ENCODE data around the gene DLX3. TPM values are rescaled to one million over a fixed set of nuclear protein-coding genes. Genes with fewer than 3 reads are reported as not detected.
A peak's percentile ranks its signal among the peaks of the same experiment; 100 is the strongest.

Gene DLX3
- total RNA-seq, 2 experiments from 2014 or later: not detected

DNA sequence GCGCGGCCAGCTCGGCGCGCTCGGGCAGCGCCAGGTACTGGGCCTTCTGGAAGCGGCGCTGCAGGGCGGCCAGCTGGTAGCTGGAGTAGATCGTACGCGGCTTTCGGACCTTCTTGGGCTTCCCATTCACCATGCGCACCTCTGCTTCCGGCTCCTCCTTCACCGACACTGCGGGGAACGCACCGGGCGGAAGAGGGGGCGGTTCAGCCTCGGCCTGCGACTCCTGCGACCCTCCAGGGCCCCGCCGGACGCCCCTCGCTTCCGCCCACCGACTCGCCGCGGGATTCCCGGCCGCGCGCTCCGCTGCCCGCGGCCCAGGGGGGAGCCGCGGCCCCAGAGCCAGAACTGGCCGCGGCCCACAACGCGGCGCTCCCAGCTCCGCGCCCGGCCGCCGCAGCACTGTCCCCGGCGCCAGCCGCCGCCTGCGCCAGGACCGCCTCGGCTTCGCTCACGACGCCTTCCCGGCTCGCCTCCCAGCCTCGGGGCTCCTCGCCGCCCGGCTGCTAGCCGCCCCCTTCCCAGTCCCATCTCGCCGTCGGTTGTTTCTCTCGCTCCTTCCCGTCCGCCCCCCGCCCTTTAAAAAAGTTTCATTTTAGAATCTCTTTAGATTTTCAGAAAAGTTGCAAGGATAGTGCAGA is 1.5 kb downstream of the DLX3 start:
- Mint-ChIP-seq H3K27ac (peak overlapping the region; percentile 74), H3K4me1 (peaks cover 27% of the 10 kb centered on the region), H3K4me3 (peak overlapping the region; percentile 90), H3K36me3 (peaks cover 3% of the 10 kb centered on the region), H3K27me3 (peaks cover 71% of the 10 kb centered on the region), H3K9me3 (no peaks in the 10 kb centered on the region)
- POLR2A ChIA-PET: interaction anchor here (1.4 kb wide), 1 partner anchor 30 kb away, joined by 4 read pairs; no protein-coding TSS in a partner anchor
- ATAC-seq (ENCODE audit: low read depth) (peak; percentile 48), DNase-seq (peak; percentile 56)

GRCh38 chr17:49992933-49993422 is 2.0 kb downstream of the DLX3 start:
- DNase-seq: no peak
- ATAC-seq (ENCODE audit: low read depth): no peak
- peak overlapping the region; percentile 55 for H3K4me3 Mint-ChIP-seq
- no peak overlapping the region for H3K27ac Mint-ChIP-seq
- POLR2A ChIA-PET: interaction anchor here (1.4 kb wide), 1 partner anchor 29 kb away, joined by 4 read pairs; no protein-coding TSS in a partner anchor
- peaks cover 74% of the 10 kb centered on the region for H3K27me3 Mint-ChIP-seq
- peaks cover 3% of the 10 kb centered on the region for H3K36me3 Mint-ChIP-seq
- peaks cover 24% of the 10 kb centered on the region for H3K4me1 Mint-ChIP-seq
- H3K9me3 Mint-ChIP-seq: no peaks in the 10 kb centered on the region

DNA sequence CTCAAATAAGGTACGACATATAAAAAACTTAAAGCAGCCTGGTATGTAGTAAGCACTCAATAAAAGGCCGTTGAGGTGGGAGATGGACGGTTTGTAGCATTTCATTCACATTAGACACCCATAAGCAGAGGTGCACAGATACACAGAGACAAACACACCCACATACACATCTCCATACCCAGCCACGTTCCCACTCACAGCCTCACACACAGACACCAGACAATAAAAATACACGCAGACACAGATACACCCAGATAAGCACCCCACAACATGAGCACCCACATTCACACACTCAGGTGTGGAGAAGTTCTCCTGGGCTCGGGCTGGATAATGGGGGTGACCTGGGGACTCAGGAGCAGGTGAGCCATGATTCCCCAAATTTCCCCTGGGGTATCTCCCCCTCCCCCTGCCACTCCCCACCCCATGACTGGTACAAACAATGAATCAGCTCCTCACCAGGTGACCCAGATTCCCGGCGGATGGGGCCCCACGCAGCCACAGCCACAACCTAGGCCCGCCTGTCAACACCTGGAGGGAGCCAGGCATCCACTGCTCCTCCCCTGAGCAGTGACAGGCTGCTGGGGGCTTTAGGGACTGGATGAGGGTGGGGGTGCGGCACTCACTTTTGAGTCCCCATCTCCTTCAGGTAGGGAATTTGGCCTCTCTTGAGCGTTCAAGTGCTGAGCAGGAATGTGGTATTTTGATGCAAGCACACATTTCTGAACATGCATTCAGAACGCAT is 2.7 kb downstream of the DLX3 start:
- Mint-ChIP-seq H3K27me3 (peaks cover 74% of the 10 kb centered on the region), H3K36me3 (peaks cover 3% of the 10 kb centered on the region), H3K27ac (no peak overlapping the region), H3K9me3 (no peaks in the 10 kb centered on the region), H3K4me3 (peak overlapping the region; percentile 55), H3K4me1 (peaks cover 24% of the 10 kb centered on the region)
- POLR2A ChIA-PET: no interaction called here
- DNase-seq: no peak
- ATAC-seq (ENCODE audit: low read depth): no peak

DNA sequence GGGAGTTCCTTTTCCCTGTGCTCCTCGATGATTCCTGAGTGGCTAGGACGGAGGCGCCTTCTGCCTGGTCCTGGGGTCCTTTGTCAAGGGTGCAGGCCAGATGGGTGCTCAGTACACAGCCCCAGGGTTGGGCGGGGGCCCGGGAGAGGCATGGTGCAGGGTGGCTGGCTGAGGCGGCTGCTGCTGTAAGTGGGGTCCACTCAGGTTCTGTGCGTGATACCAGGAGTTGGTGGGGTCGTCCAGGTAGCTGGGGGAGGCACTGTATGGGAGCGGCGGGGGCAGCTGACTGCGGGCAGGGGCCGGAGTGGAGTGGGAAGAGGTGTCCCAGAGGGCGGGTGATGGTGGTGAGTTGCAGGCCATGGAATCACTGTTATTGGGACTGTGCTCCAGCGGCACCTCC is 3.6 kb downstream of the DLX3 start:
- Mint-ChIP-seq H3K9me3 (no peaks in the 10 kb centered on the region), H3K27ac (no peak overlapping the region), H3K4me1 (peaks cover 20% of the 10 kb centered on the region), H3K36me3 (peaks cover 3% of the 10 kb centered on the region), H3K4me3 (no peak overlapping the region), H3K27me3 (peaks cover 76% of the 10 kb centered on the region)
- ATAC-seq (ENCODE audit: low read depth) (no peak), DNase-seq (no peak)
- POLR2A ChIA-PET: no interaction called here

- POLR2A ChIA-PET: no interaction called here
- DNase-seq (peak; percentile 21), ATAC-seq (ENCODE audit: low read depth) (no peak)
- Mint-ChIP-seq H3K27me3 (peaks cover 71% of the 10 kb centered on the region), H3K36me3 (peaks cover 3% of the 10 kb centered on the region), H3K27ac (no peak overlapping the region), H3K9me3 (no peaks in the 10 kb centered on the region), H3K4me1 (peaks cover 20% of the 10 kb centered on the region), H3K4me3 (no peak overlapping the region)
Measured at GRCh38 chr17:49990921-49991320, 4.1 kb downstream of the DLX3 start.

DNA sequence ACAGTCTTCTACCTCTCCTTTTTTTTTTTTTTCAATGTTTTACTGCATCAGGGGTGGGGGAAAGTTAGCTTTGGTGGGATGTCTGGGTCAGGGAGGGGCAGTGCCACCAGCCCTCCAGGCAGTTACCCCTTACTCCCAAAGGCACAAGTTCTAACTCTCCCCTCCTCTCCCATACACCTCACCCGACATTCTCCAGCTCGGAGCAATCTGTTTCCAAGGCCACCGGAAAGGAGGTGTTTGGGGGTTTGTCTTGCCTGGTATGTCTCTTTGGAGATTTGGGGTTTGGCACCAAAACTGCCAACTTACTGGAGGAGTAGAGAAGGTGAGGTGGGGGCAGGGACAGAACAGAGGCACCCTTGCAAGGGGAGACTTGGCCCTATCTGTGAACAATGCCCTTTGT is 4.7 kb downstream of the DLX3 start:
- ATAC-seq (ENCODE audit: low read depth) (no peak), DNase-seq (peak; percentile 16)
- Mint-ChIP-seq H3K27ac (no peak overlapping the region), H3K27me3 (peaks cover 65% of the 10 kb centered on the region), H3K4me1 (peaks cover 18% of the 10 kb centered on the region), H3K36me3 (peaks cover 3% of the 10 kb centered on the region), H3K9me3 (no peaks in the 10 kb centered on the region), H3K4me3 (no peak overlapping the region)
- POLR2A ChIA-PET: interaction anchor here (0.6 kb wide), 1 partner anchor 38 kb away, joined by 4 read pairs; no protein-coding TSS in a partner anchor

- DNase-seq (peak; percentile 25), ATAC-seq (ENCODE audit: low read depth) (no peak)
- Mint-ChIP-seq H3K27me3 (peaks cover 59% of the 10 kb centered on the region), H3K4me1 (peaks cover 11% of the 10 kb centered on the region), H3K36me3 (peaks cover 3% of the 10 kb centered on the region), H3K4me3 (no peak overlapping the region), H3K9me3 (no peaks in the 10 kb centered on the region), H3K27ac (no peak overlapping the region)
- POLR2A ChIA-PET: no interaction called here
Measured at GRCh38 chr17:49989518-49989880, 5.5 kb downstream of the DLX3 start.

GRCh38 chr17:49987681-49988441 is 7.2 kb downstream of the DLX3 start:
- POLR2A ChIA-PET: no interaction called here
- ATAC-seq (ENCODE audit: low read depth) (no peak), DNase-seq (peak; percentile 18)
- peaks cover 2% of the 10 kb centered on the region for H3K4me1 Mint-ChIP-seq
- no peaks in the 10 kb centered on the region for H3K9me3 Mint-ChIP-seq
- no peak overlapping the region for H3K27ac Mint-ChIP-seq
- H3K4me3 Mint-ChIP-seq: no peak overlapping the region
- peaks cover 48% of the 10 kb centered on the region for H3K27me3 Mint-ChIP-seq
- peaks cover under 1% of the 10 kb centered on the region for H3K36me3 Mint-ChIP-seq

DNA sequence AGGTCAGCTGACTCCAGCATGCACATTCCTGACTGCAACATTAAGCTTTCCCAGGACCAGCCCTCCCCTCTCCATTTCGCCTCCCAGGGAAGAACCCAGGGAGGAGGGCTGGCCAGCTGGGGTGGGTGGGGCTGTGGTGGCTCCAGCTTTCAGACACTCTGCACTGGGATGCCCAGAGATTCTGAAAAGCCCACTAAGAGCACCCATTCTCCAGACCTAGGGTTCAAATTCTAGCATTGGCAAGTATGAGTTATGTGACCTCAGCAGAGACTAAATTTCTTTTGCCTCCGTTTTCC is 7.8 kb downstream of the DLX3 start:
- Mint-ChIP-seq H3K4me1 (peaks cover 1% of the 10 kb centered on the region), H3K27me3 (peaks cover 43% of the 10 kb centered on the region), H3K27ac (no peak overlapping the region), H3K9me3 (no peaks in the 10 kb centered on the region), H3K36me3 (no peaks in the 10 kb centered on the region), H3K4me3 (no peak overlapping the region)
- POLR2A ChIA-PET: no interaction called here
- DNase-seq: no peak
- ATAC-seq (ENCODE audit: low read depth): no peak

DNA sequence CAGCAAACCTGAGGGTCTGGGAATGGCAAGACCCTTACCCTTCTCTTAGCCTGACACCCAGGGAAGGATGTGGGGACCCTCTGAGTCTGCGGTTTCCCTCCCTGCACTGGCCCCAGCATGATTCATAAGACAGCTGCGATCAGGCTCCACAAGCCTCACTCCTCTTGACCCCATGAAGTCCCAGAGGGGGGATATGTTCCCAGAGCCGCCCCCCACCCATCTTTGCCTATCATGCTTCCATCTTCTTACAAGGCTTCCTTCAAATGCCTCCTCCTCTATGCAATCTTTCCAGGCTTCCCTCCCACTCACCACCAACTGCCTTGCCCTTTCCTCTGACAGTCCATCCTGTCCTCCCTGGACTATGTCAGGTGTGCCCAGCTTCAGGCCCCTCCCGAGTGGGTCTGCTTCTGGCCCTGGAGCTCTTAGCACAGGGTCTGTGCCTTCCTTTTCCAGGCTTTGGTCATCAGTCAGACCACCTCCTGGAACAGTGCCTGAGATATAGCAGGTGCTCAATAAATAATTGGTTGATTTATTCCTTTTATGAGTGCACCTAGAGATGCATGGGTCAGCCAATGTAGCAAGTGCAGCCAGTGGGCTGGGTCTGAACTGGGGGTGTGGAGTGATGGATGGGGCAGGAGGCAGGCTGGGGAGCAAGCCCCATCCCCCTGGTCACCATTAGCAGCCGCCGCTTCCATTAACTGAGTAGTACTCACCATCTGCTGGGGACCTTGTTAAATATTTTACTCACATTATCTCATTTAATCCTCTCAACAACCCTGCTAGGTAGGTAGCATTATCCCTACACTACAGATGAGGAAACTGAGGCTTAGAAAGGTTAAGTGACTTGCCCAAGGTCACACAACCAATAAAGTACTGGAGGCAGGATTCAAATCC is 8.4 kb downstream of the DLX3 start:
- Mint-ChIP-seq H3K36me3 (no peaks in the 10 kb centered on the region), H3K4me1 (peaks cover 1% of the 10 kb centered on the region), H3K9me3 (no peaks in the 10 kb centered on the region), H3K27ac (no peak overlapping the region), H3K27me3 (peaks cover 44% of the 10 kb centered on the region), H3K4me3 (no peak overlapping the region)
- DNase-seq (no peak), ATAC-seq (ENCODE audit: low read depth) (no peak)
- POLR2A ChIA-PET: no interaction called here

DNA sequence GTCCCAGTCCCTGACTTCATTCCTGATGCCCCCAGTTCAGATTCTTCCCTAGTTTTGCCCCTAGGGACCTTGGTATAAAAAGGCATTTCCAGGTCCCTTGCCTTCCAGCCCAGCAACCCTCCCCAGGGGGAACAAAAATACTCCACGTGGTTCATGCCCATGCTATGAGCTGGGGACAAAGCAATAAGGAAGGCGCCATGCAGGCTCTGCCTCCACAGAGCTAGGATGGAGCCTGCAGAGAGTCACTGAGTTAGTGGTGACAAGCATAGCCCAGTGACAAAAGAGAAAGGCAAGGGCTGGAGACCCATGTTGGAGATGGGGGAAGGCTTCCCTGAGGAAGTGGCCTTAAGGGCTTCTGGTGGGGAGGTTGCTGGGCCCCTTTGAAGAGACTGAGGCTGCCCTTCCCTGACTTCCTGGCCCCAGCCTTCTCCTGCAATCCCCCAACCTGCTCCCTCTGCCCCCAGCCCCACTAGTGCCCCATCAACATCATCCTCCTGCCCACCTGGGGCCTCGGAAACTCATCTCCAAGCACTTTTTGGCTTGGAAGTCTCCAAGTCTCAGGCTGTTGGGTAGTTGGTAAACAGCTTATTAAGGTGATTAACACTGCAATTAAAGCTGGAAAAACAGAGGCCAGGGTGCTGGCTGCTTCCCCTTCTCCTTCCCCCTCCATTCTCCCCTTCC is 9.6 kb downstream of the DLX3 start:
- POLR2A ChIA-PET: no interaction called here
- H3K9me3 Mint-ChIP-seq: no peaks in the 10 kb centered on the region

GRCh38 chr17:49984776-49985175 is 10.2 kb downstream of the DLX3 start:
- Mint-ChIP-seq H3K4me3 (no peak overlapping the region), H3K4me1 (no peaks in the 10 kb centered on the region), H3K27me3 (peaks cover 40% of the 10 kb centered on the region), H3K9me3 (no peaks in the 10 kb centered on the region), H3K36me3 (no peaks in the 10 kb centered on the region), H3K27ac (no peak overlapping the region)
- DNase-seq (no peak), ATAC-seq (ENCODE audit: low read depth) (no peak)
- POLR2A ChIA-PET: no interaction called here

More for the DNA sequence above, 9.6 kb downstream of the DLX3 start:
- no peak overlapping the region for H3K27ac Mint-ChIP-seq
- H3K36me3 Mint-ChIP-seq: no peaks in the 10 kb centered on the region
- H3K27me3 Mint-ChIP-seq: peaks cover 43% of the 10 kb centered on the region
- no peak overlapping the region for H3K4me3 Mint-ChIP-seq
- no peak for ATAC-seq (ENCODE audit: low read depth)
- no peak for DNase-seq
- H3K4me1 Mint-ChIP-seq: peaks cover 1% of the 10 kb centered on the region

Data from activated naive CD8-positive, alpha-beta T cell treated with anti-CD3 and anti-CD28 coated beads, Interleukin-2, amount 10 ng/mL, durations not matched to agents 7 days and 5 days (primary cell).